Kidney (tissue), 22 donors: ENCODE data around the gene SMARCC2. TPM values are rescaled to one million over a fixed set of nuclear protein-coding genes. Genes with fewer than 3 reads are reported as not detected.

Experiments
- DNase-seq, 5 donors: peaks; one replicate each; pipeline ENCODE4 v3.0.0-alpha.2; 2013 to 2020
- FAIRE-seq: peaks from 2 replicates; lab custom pipeline; 2012; peaks lifted over from hg19 to GRCh38; lab: Jason Lieb, UNC
- H3K27ac ChIP-seq, 2 donors: one replicate each; pipeline ENCODE4 v1.7.0; 2013; ENCODE audit warnings: low read depth in 2 of 2, low read length in 2 of 2, inconsistent platforms in 1 of 2
- H3K27me3 ChIP-seq: one replicate; pipeline ENCODE4 v1.7.1; 2013; ENCODE audit warnings: low read length, inconsistent platforms; ENCODE audit not compliant: control insufficient read depth, insufficient read depth
- H3K36me3 ChIP-seq, 3 donors: one replicate each; pipeline versions ENCODE4 v1.7.0 to v1.7.1; 2013; ENCODE audit warnings: low read length in 3 of 3, control low read depth in 1 of 3, inconsistent platforms in 1 of 3; ENCODE audit not compliant: insufficient read depth in 3 of 3, control insufficient read depth in 2 of 3
- H3K4me1 ChIP-seq, 3 donors: one replicate each; pipeline versions ENCODE4 v1.7.0 to v1.7.1; 2013; ENCODE audit warnings: low read length in 3 of 3, inconsistent platforms in 1 of 3, low read depth in 1 of 3; ENCODE audit not compliant: control insufficient read depth in 2 of 3, insufficient read depth in 2 of 3
- H3K4me3 ChIP-seq, 3 donors: one replicate each; pipeline versions ENCODE4 v1.7.0 to v1.8.1; 2013; ENCODE audit warnings: low read length in 3 of 3, control low read depth in 1 of 3, inconsistent platforms in 1 of 3
- H3K9ac ChIP-seq, 3 donors: one replicate each; pipeline versions ENCODE4 v1.7.0 to v1.7.1; 2013; ENCODE audit warnings: low read length in 3 of 3, control low read depth in 1 of 3, inconsistent platforms in 1 of 3
- H3K9me3 ChIP-seq, 3 donors: one replicate each; pipeline versions ENCODE4 v1.7.0 to v1.7.1; 2013; ENCODE audit warnings: low read length in 3 of 3, control low read depth in 1 of 3, inconsistent platforms in 1 of 3; ENCODE audit not compliant: control insufficient read depth in 2 of 3, insufficient read depth in 1 of 3
- CTCF ChIP-seq: IDR thresholded peaks from 3 replicates; pipeline ENCODE4 v1.5.1; 2012; ENCODE audit warnings: mild to moderate bottlenecking, moderate library complexity, borderline replicate concordance; ENCODE audit not compliant: insufficient read depth; ENCODE audit errors: extremely low read depth
- intact Hi-C: fragments of 100-400 bp; cut with DNase I; formaldehyde crosslinking; loops from one replicate; pipeline ENCODE4 v1.11.1; 2022
- long read RNA-seq, 10 donors: library from polyadenylated mRNA in 1 of 10; unstranded in 1 of 10; transcript quantifications; one replicate each; pipeline ENCODE4 v2.0.0 and lab custom pipeline, GENCODE V29; 2021 to 2026
- polyA plus RNA-seq: library from polyadenylated mRNA; stranded (reverse); fragments of 350-450 nt; fragmentation: Illumina TruSeq; extraction: RNeasy Lipid Tissue Mini Kit (QIAGEN cat#74804); gene quantifications from one replicate; pipeline ENCODE4 v1.2.3, GENCODE V29; 2014; ENCODE audit warnings: low read depth, low replicate concordance; ENCODE audit not compliant: insufficient read depth
- total RNA-seq: library from RNA; stranded (reverse); fragmentation: NEBNext Ultra II Directional; extraction: Animal tissue kit (Norgen Biotek cat#: 25700); gene quantifications from one replicate; pipeline ENCODE4 v1.2.1, GENCODE V29; 2021
- donor health status: control.
- donor health status: control.
- donor health status: control.
- donor health status: control.
- donor health status: control.
- donor health status: DM: yes; HTN: yes; CAD: no.
- donor health status: Normal renal cell carcinoma (clear cell type).

Gene SMARCC2
- total RNA-seq (112 TPM), polyA plus RNA-seq (18.8 TPM)
- long read RNA-seq, donor 1, partial matches to known transcripts = 36 of 38 reads
- long read RNA-seq, donor 1, other reads (novel, unspliced or antisense) = 0 of 38 reads
- long read RNA-seq, donor 2, partial matches to known transcripts = 11 of 13 reads
- long read RNA-seq, donor 2, other reads (novel, unspliced or antisense) = 0 of 13 reads
- long read RNA-seq, donor 3, full-length matches to known transcripts = 3 of 14 reads
- long read RNA-seq, donor 3, partial matches to known transcripts = 11 of 14 reads
- long read RNA-seq, donor 3, other reads (novel, unspliced or antisense) = 0 of 14 reads
- long read RNA-seq, donor 4, full-length matches to known transcripts = 4 of 20 reads
- long read RNA-seq, donor 4, partial matches to known transcripts = 16 of 20 reads
- long read RNA-seq, donor 4, other reads (novel, unspliced or antisense) = 0 of 20 reads
- long read RNA-seq, donor 5 = 0 reads
- long read RNA-seq, donor 6 = 0 reads
- long read RNA-seq, donor 7, full-length matches to known transcripts = 19 of 103 reads
- long read RNA-seq, donor 7, partial matches to known transcripts = 35 of 103 reads
- long read RNA-seq, donor 7, other reads (novel, unspliced or antisense) = 49 of 103 reads
- long read RNA-seq, donor 8, full-length matches to known transcripts = 4 of 27 reads
- long read RNA-seq, donor 8, partial matches to known transcripts = 23 of 27 reads
- long read RNA-seq, donor 8, other reads (novel, unspliced or antisense) = 0 of 27 reads
- long read RNA-seq, donor 9, partial matches to known transcripts = 0 of 1 reads
- long read RNA-seq, donor 9, other reads (novel, unspliced or antisense) = 0 of 1 reads
- long read RNA-seq, donor 10, partial matches to known transcripts = 17 of 18 reads
- long read RNA-seq, donor 10, other reads (novel, unspliced or antisense) = 0 of 18 reads

GRCh38 chr12:56189099-56189917, at the start of gene SMARCC2:
SMARCC2 (minus strand) TSS chr12:56189483; CDS start chr12:56189461, 22 bp downstream.
- Histone ChIP-seq H3K4me1 (peaks cover 0 to 19% (median 10%) of the 10 kb centered on the region in 3 donors), H3K9ac (peak within 1 kb of the TSS; percentile 87 to 95 (median 87)), H3K36me3 (peaks cover 2 to 13% (median 9%) of the 10 kb centered on the region in 3 donors), H3K9me3 (no peaks in the 10 kb centered on the region), H3K27me3 (no peaks in the 10 kb centered on the region), H3K4me3 (peak within 1 kb of the TSS; percentile 78 to 95 (median 95)), H3K27ac (peak within 1 kb of the TSS; percentile 93 to 99)
- intact Hi-C loops = loop anchor here (10.0 kb wide), 1 partner anchor 65 kb away; the partner anchor contains the start of gene ESYT1
- DNase-seq (peak; percentile 91 to 95 (median 94)), FAIRE-seq (no peak)
- TF ChIP-seq CTCF = peak; percentile 83

DNA sequence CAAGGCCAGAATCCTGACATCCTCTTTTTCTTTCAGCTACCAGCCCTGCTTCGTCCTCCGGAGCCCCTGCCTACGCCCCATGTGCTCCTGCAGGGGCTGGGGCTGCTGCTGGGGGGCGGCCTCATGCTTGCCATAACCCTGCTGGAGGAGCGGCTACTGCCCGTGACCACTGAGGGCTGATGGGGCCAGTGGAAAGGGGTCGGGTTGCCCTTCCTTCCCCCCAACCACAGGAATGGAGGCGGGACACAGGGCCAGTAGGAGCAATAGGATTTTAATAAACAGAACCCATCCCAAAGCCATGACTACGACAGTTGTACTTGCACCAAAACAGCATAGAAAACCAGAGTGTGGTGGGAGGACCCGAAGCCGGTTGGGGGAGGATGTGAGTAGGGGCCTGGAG, 48.3 kb upstream of the SMARCC2 start:
- TF ChIP-seq CTCF = no peak
- Histone ChIP-seq H3K27ac (no peak overlapping the region), H3K36me3 (peaks cover 0 to 9% (median 5%) of the 10 kb centered on the region in 3 donors), H3K9me3 (no peaks in the 10 kb centered on the region), H3K9ac (no peak overlapping the region), H3K4me3 (no peak overlapping the region), H3K27me3 (no peaks in the 10 kb centered on the region), H3K4me1 (no peaks in the 10 kb centered on the region)
- peak in 2 of 5 donors; percentile 27 to 33 for DNase-seq
- no peak for FAIRE-seq
- intact Hi-C loops = no loop called here

GRCh38 chr12:56236985-56237384, 47.7 kb upstream of the SMARCC2 start:
- FAIRE-seq = no peak
- no peaks in the 10 kb centered on the region for H3K9me3 ChIP-seq
- H3K9ac ChIP-seq = no peak overlapping the region
- DNase-seq = no peak
- no peak for TF ChIP-seq CTCF
- H3K27me3 ChIP-seq = no peaks in the 10 kb centered on the region
- H3K4me1 ChIP-seq = no peaks in the 10 kb centered on the region
- intact Hi-C loops = no loop called here
- no peak overlapping the region for H3K27ac ChIP-seq
- no peak overlapping the region for H3K4me3 ChIP-seq
- H3K36me3 ChIP-seq = peaks cover 0 to 9% (median 5%) of the 10 kb centered on the region in 3 donors
